ENCODE measurements around the gene SUMO4.

Gene SUMO4

GRCh38 chr6:149362289-149362688, 37.8 kb upstream of the SUMO4 start:
- no peak for TF ChIP-seq CTCF (IDR thresholded peaks at IDR 0.05; ENCODE audit: insufficient read depth, low read depth, low read length, missing control alignments)
- H3K4me3 ChIP-seq (ENCODE audit: low read depth, low read length), result no peak overlapping the region
- no peak for DNase-seq (ENCODE audit: low read depth)

- no peak overlapping the region for H3K4me3 ChIP-seq (ENCODE audit: low read depth, low read length)
- DNase-seq (ENCODE audit: low read depth), result no peak
- no peak for TF ChIP-seq CTCF (IDR thresholded peaks at IDR 0.05; ENCODE audit: insufficient read depth, low read depth, low read length, missing control alignments)
Measured at GRCh38 chr6:149363154-149363553, 36.9 kb upstream of the SUMO4 start.

- TF ChIP-seq CTCF (IDR thresholded peaks at IDR 0.05; ENCODE audit: insufficient read depth, low read depth, low read length, missing control alignments), result no peak
- DNase-seq (ENCODE audit: low read depth), result no peak
- no peak overlapping the region for H3K4me3 ChIP-seq (ENCODE audit: low read depth, low read length)
Measured at GRCh38 chr6:149364557-149364956, 35.5 kb upstream of the SUMO4 start.

GRCh38 chr6:149365197-149365596, 34.9 kb upstream of the SUMO4 start:
- TF ChIP-seq CTCF (IDR thresholded peaks at IDR 0.05; ENCODE audit: insufficient read depth, low read depth, low read length, missing control alignments), result no peak
- no peak overlapping the region for H3K4me3 ChIP-seq (ENCODE audit: low read depth, low read length)
- no peak for DNase-seq (ENCODE audit: low read depth)

GRCh38 chr6:149366267-149366921, 33.7 kb upstream of the SUMO4 start:
- DNase-seq (ENCODE audit: low read depth), result no peak
- no peak overlapping the region for H3K4me3 ChIP-seq (ENCODE audit: low read depth, low read length)
- no peak for TF ChIP-seq CTCF (IDR thresholded peaks at IDR 0.05; ENCODE audit: insufficient read depth, low read depth, low read length, missing control alignments)

GRCh38 chr6:149368065-149368464, 32.0 kb upstream of the SUMO4 start:
- DNase-seq (ENCODE audit: low read depth), result peak; percentile 46
- no peak overlapping the region for H3K4me3 ChIP-seq (ENCODE audit: low read depth, low read length)

More at GRCh38 chr6:149368065-149368464, 32.0 kb upstream of the SUMO4 start:
- no peak for TF ChIP-seq CTCF (IDR thresholded peaks at IDR 0.05; ENCODE audit: insufficient read depth, low read depth, low read length, missing control alignments)

Data from GM12865 (cell line).